CD4-positive, alpha-beta T cell treated with Interleukin-15 for 1 hour (primary cell): ENCODE measurements around the gene CISD3.

Experiments used
- DNase-seq: peaks from one replicate; pipeline ENCODE4 v3.0.0-alpha.2; 2020

CISD3 gene, protein sequence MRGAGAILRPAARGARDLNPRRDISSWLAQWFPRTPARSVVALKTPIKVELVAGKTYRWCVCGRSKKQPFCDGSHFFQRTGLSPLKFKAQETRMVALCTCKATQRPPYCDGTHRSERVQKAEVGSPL

DNA sequence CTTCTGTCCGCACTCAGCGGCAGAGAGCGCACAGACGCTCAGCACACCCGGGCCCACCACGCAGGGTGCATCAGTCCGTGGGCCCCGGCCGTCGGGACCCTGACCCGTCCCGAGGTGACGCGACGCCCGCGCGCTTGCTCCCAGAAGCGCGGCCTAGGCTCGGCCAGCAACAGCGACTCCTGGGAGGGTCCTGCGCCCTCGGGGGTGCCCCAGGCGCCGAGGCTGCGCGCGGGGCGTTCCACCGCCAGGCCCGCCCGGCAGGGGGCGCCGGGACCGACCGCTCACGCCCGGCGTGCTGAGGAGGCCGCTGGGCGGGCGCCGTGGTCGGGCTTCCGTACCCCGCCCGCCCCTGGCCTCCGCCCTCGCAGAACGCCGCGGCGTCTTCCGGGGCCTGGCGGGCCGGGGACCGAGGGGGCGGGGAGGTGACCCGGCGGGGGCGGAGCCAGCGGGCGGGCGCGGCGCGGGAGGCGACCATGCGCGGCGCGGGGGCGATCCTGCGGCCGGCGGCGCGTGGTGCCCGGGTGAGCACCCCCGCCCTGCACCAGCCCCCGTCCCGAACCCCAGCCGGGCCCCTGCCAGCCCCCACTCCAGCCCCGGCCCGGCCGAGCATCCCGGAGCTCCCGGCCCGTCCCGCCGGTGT is at the start of gene CISD3:
Gene CISD3, plus strand, starts transcription at position 456 of the 640 bp plus-strand sequence. Its CDS starts 18 bp downstream, at position 474.
- DNase-seq: peak; percentile 89

DNA sequence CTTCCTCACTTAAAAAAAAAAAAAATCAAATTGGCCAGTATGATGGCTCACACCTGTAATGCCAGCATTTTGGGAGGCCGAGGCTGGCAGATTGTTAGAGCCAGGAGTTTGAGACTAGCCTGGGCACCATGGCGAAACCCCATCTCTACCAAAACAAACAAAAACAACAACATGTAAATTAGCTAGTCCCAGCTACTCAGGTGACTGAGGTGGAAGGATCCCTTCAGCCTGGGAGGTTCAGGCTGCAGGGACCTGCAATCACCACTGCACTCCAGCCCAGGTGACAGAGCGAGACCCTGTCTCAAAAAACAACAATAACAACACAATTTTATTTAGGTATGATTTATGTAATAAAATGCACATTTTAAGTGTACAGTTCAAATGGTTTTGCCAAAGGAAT is 49.0 kb upstream of the CISD3 start:
- no peak for DNase-seq

DNA sequence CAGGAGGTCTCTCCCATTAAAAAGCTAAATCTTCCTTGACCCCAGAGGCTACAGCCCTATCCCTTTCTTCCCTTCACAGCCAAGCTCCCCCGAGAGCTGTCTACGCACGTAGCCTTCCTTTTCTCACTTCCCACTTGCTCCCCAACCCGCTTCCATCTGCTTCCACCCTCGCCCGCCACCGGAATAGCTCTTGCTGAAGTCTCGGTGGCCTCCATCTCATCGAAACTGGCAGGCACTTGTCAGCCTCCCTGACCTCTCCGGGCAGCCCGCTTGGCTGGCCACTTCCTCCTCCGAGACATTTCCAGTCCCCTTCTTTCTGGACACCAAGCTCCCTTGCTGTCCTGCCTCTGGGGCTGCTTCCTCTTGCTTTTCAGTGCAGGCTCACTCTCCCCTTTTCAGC is 44.6 kb upstream of the CISD3 start:
- peak; percentile 38 for DNase-seq

DNA sequence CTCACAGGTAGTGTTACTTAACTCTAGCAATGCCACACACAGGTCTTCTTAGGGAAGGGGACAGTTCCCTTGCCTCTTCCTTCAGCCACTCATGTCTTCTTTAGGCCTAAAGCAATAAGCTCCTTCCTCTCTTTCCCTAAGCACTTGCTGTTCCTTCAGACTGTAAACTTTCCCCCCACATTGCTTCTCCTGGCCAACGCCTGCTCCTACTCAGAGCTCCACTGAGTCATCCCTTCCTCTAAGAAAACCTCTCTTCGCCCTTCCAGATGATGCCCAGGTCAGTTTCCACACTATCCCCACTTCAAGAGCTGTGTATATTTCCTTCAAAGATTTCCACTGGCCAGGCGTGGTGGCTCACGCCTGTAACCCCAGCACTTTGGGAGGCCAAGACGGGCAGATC is 42.9 kb upstream of the CISD3 start:
- DNase-seq: no peak

DNA sequence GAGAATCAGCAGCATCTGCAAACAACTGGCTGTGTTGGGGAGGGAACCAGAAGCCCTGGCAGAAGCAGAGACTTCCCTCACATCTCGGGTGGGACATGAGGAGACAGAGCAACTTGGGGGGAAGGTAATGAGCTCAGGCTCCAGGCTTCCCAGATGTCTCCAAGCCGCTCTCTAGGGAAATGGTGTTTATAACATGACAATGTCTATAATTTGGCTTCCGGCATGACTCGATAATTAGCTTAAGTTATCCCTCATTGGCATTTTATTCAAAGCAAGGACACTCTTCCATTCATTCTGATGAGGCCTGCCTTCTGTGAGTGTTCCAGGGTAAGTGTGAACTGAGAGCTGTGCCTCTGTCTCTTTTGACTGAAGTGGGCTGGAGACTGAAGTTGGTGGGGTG is 39.8 kb upstream of the CISD3 start:
- DNase-seq: no peak

DNA sequence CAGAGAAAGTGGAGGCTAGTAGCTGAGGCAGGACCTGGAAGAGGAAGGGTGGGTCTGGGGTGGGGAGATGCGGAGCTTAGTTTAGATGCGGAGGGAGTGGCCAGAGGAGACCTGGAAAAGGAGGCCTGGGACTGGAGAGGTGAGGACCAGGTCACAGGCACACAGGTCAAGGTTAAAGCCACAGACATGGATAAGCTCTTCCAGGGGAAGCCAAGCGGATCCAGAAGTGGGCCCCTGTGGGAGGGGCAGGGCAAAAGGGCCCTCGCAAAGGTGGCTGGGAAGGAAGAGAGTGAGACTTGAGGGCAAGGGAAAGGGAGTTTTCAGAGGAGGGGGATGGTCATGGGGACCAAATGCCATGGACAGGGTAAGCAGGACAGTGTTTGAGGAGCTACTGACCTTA is 39.0 kb upstream of the CISD3 start:
- no peak for DNase-seq

- no peak for DNase-seq
Measured at GRCh38 chr17:38693700-38694329, 36.3 kb upstream of the CISD3 start.

DNA sequence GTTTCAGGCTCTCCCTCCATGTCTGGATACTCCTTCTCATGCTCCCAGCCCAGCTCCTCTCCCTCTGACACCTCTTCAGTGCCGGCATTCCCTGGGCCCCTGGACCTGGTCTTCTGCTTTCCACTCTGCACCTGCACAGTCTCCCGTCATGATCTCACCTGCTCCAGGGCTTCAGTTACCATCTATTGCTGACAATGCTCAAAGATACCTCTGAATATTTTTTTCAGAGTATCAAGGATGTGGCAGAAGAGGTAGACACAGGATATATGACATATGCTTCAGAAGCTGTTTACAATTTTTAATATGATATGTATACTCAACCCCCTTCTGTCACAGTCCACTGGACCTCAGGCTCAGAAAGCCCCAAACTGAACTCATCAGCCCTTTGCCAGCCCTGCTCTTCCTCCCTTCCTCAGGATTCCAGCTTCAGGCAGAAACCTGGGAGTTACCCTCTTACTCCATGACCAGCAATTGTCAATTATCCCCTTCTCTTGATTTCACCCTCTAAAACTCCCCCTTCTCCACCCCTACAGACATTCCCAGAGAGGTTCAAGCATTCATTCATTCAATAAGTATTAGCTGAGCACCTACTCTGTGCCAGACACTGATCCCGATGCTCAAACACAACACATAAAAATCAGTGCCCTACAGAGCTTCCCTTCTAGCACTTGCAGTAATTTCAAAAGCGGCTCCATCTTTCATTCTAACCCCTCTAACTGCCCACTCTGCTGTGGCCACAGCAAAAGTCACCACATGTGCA is 32.9 kb upstream of the CISD3 start:
- DNase-seq: no peak

GRCh38 chr17:38698760-38699159 is 31.4 kb upstream of the CISD3 start:
- DNase-seq: no peak

GRCh38 chr17:38701504-38702165 is 28.5 kb upstream of the CISD3 start:
- peak; percentile 85 for DNase-seq

DNA sequence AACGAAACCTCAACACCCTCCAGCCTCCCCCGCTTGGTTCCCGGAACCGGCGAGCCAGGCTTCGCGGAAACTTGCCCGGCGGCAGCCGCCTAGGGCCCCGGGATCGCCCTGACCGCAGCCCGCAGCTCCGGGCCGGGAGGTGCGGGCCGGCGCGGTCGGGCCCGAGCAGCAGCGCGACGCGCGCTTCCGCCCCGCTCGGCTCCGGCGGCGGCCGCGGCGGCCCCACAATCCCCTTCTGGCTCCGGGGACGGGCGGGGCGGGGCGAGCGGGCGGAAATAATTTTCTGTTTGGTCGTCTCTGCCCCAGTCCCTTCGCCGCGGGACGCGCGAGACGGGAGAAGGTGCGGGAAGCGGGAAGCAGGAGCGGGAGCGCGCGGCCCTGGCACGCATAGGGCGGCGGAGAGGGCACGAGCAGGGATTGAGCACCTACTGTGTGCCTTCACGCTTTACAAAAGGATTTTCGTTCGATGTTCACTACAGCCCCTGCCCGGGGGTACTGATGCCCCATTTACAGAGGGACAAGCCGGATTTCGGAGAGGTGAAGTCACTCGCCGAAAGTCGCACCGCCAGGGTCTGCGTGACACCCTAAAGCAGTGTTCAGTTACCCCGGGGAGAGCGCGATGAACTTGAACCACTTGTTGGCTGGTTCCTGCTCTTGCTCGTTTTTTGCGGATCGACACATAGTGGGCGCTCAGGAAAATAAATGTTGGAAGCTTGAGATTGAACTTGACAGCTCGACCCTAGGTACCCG is 27.8 kb upstream of the CISD3 start:
- DNase-seq: peak; percentile 83

- DNase-seq: no peak
Measured at GRCh38 chr17:38702916-38703741, 27.0 kb upstream of the CISD3 start.

GRCh38 chr17:38703742-38704605 is 26.2 kb upstream of the CISD3 start:
- peak; percentile 74 for DNase-seq

- peak; percentile 82 for DNase-seq
Measured at GRCh38 chr17:38704606-38705522, 25.3 kb upstream of the CISD3 start, which contains the start of gene MLLT6. Gene MLLT6 (plus strand): TSS chr17:38705273. CDS start chr17:38705633, 360 bp downstream.

DNA sequence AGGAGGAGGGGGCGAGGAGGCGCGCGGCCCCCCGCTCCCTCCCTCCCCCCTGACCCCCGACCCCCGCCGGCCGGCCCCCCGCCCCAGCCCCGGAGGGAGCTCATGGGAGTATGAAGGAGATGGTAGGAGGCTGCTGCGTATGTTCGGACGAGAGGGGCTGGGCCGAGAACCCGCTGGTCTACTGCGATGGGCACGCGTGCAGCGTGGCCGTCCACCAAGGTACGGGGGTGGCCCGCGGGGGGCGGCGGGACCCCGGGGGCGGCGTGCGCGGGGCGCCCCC is 24.7 kb upstream of the CISD3 start:
- no peak for DNase-seq

DNA sequence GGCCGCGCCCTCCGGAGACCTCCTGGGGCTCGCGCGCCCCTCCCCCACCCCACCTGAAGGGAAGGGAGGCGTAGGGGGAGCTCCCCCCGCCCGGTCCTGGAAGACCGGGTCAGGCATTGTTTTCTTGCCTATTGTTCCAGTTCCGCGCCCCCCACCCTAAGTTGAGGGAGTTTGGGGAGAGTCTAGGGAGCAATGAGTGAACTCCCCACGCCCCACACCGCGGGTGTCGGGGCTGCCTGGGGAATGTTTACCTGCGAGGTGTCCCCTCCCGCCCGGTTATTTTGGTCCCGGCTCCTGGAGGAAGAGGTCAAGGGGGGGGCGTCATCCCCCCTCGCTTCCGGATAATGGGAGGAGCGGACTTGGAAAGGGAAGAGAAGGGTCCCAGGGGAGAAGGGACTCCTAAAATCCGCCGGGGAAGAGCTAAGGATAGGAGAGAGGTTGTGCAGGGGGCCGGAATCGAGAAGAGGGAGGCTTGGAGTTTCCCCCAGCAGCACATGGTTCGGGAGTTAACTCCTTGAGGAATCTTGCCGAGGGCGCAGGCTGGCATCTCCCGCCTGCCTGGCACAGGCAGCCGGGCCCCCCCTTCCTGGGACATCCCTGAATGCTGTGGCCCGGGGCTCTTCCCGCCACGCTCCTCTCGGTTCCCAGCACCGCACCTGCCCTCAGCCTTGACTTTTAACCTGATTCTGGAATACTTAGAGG is 24.2 kb upstream of the CISD3 start:
- no peak for DNase-seq

- DNase-seq: no peak
Measured at GRCh38 chr17:38706505-38707216, 23.5 kb upstream of the CISD3 start.

DNA sequence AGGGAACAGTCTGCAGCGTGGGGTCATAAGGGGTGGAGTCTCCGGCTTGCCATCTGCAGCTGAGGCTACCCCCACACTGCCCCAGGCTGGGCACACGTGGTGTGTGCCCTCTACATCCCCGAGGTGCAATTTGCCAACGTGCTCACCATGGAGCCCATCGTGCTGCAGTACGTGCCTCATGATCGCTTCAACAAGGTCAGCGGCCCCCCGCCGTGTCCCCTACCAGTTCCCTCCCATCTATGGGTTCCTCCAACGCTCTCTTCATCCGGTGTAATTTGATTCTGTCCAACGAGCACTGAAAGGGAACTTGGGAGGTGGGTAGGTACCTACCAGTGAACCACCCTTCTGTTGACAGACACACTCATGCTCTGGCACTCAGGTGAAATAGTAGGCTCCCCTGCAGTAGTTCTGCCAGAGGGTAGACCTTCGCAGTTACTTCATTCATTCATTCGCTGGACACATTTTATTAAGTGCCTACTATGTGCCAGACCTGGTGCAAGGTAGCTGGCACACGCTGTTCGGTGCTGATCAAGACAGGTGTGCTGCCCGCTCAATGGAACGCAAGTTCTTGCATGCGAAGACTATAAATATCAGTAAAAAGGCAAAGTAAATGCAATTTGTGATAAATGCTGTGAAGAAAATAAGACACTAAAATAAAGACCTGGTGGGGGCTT is 22.3 kb upstream of the CISD3 start:
- DNase-seq: no peak
